Measurements from ENCODE around the gene BCOR.

GRCh38 chrX:40145001-40145922, 47.5 kb upstream of the BCOR start:
- no peak for TF ChIP-seq TAF1 (IDR thresholded peaks at IDR 0.05; ENCODE audit: borderline replicate concordance, low read depth, low read length)
- TF ChIP-seq CHD2 (IDR thresholded peaks at IDR 0.05; ENCODE audit: low read length, partially characterized antibody): no peak
- TF ChIP-seq CTCF (IDR thresholded peaks at IDR 0.05): no peak
